SK-N-SH treated with all-trans-retinoic acid at 6 μM for 48 hours (cell line): ENCODE measurements around the gene GREB1L.

Experiments used
- ATAC-seq: fragments of 200-7000 bp; cut with Tn5 transposase; 3 replicates; pipeline ENCODE4 v1.9.1; 2020; ENCODE audit warnings: mild to moderate bottlenecking, moderate library complexity
- ARNTL ChIP-seq: fragments of 450-650 bp; formaldehyde crosslinking; IDR thresholded peaks from 2 replicates; pipeline ENCODE4 v1.5.0; 2020; ENCODE audit warnings: low read depth, mild to moderate bottlenecking, moderate library complexity, borderline replicate concordance
- CSDC2 ChIP-seq: fragments of 250-450 bp; sonication (Bioruptor Pico); IDR thresholded peaks from 2 replicates; pipeline ENCODE4 v1.5.0; 2020; ENCODE audit warnings: mild to moderate bottlenecking, moderate library complexity
- ESRRG ChIP-seq: fragments of 250-450 bp; sonication (Bioruptor Pico); IDR thresholded peaks from 2 replicates; pipeline ENCODE4 v1.6.1; 2021; ENCODE audit warnings: mild to moderate bottlenecking
- GLIS3 ChIP-seq: fragments of 250-450 bp; sonication (Bioruptor Pico); IDR thresholded peaks from 2 replicates; pipeline ENCODE4 v1.5.0; 2020; ENCODE audit warnings: mild to moderate bottlenecking, moderate library complexity
- ISL1 ChIP-seq: fragments of 250-450 bp; sonication (Bioruptor Pico); IDR thresholded peaks from 2 replicates; pipeline ENCODE4 v2.1.2; 2022; ENCODE audit warnings: mild to moderate bottlenecking, moderate library complexity
- OSR1 ChIP-seq: fragments of 250-450 bp; sonication (Bioruptor Pico); IDR thresholded peaks from 2 replicates; pipeline ENCODE4 v1.8.0; 2022; ENCODE audit warnings: moderate library complexity, mild to moderate bottlenecking, inconsistent platforms
- PPARA ChIP-seq: fragments of 250-450 bp; sonication (Bioruptor Pico); IDR thresholded peaks from 2 replicates; pipeline ENCODE4 v1.5.0; 2020; ENCODE audit warnings: mild to moderate bottlenecking, borderline replicate concordance
- RARB ChIP-seq: fragments of 250-450 bp; sonication (Bioruptor Pico); IDR thresholded peaks from 2 replicates; pipeline ENCODE4 v1.8.0; 2021; ENCODE audit warnings: mild to moderate bottlenecking, moderate library complexity
- SNAI2 ChIP-seq: fragments of 250-450 bp; sonication (Bioruptor Pico); IDR thresholded peaks from 2 replicates; pipeline ENCODE4 v1.5.0; 2020; ENCODE audit warnings: mild to moderate bottlenecking, moderate library complexity
- TCF4 ChIP-seq: fragments of 250-450 bp; sonication (Bioruptor Pico); IDR thresholded peaks from 2 replicates; pipeline ENCODE4 v1.8.0; 2021; ENCODE audit warnings: mild to moderate bottlenecking, moderate library complexity, borderline replicate concordance
- TOX ChIP-seq: fragments of 250-450 bp; sonication (Bioruptor Pico); IDR thresholded peaks from 2 replicates; pipeline ENCODE4 v1.8.0; 2021; ENCODE audit warnings: mild to moderate bottlenecking, moderate library complexity, borderline replicate concordance
- ZC3H10 ChIP-seq: fragments of 250-450 bp; sonication (Bioruptor Pico); IDR thresholded peaks from 2 replicates; pipeline ENCODE4 v1.5.1; 2021; ENCODE audit warnings: mild to moderate bottlenecking, moderate library complexity
- ZFP3 ChIP-seq: fragments of 250-450 bp; sonication (Bioruptor Pico); IDR thresholded peaks from 2 replicates; pipeline ENCODE4 v1.5.0; 2020; ENCODE audit warnings: mild to moderate bottlenecking, moderate library complexity
- ZFP30 ChIP-seq: fragments of 450-650 bp; formaldehyde crosslinking; IDR thresholded peaks from 2 replicates; pipeline ENCODE4 v1.5.0; 2022; ENCODE audit warnings: mild to moderate bottlenecking, moderate library complexity
- ZNF565 ChIP-seq: fragments of 450-650 bp; formaldehyde crosslinking; conservative IDR thresholded peaks from 2 replicates; pipeline ENCODE4 v1.5.0; 2020; ENCODE audit warnings: low read depth, mild to moderate bottlenecking, moderate library complexity
- ZNF8 ChIP-seq: fragments of 450-650 bp; formaldehyde crosslinking; IDR thresholded peaks from 2 replicates; pipeline ENCODE4 v1.5.0; 2020; ENCODE audit warnings: mild to moderate bottlenecking, moderate library complexity
- TF ChIP-seq, protein P1 (sequence below): fragments of 250-450 bp; sonication (Bioruptor Pico); IDR thresholded peaks from 2 replicates; pipeline ENCODE4 v1.5.1; 2021; ENCODE audit warnings: mild to moderate bottlenecking, moderate library complexity
- TF ChIP-seq, protein P2 (sequence below): fragments of 250-450 bp; sonication (Bioruptor Pico); IDR thresholded peaks from 2 replicates; pipeline ENCODE4 v1.8.0; 2020; ENCODE audit warnings: mild to moderate bottlenecking, moderate library complexity, borderline replicate concordance
- TF ChIP-seq, protein P3 (sequence below): fragments of 250-450 bp; sonication (Bioruptor Pico); IDR thresholded peaks from 2 replicates; pipeline ENCODE4 v1.5.1; 2020; ENCODE audit warnings: low read depth, mild to moderate bottlenecking, moderate library complexity
- TF ChIP-seq, protein P4 (sequence below): fragments of 250-450 bp; sonication (Bioruptor Pico); IDR thresholded peaks from 2 replicates; pipeline ENCODE4 v1.8.0; 2021; ENCODE audit warnings: low read depth, mild to moderate bottlenecking, moderate library complexity, borderline replicate concordance
- TF ChIP-seq, protein P5 (sequence below): fragments of 250-450 bp; sonication (Bioruptor Pico); IDR thresholded peaks from 2 replicates; pipeline ENCODE4 v1.5.0; 2020; ENCODE audit warnings: mild to moderate bottlenecking, moderate library complexity

Gene GREB1L

DNA sequence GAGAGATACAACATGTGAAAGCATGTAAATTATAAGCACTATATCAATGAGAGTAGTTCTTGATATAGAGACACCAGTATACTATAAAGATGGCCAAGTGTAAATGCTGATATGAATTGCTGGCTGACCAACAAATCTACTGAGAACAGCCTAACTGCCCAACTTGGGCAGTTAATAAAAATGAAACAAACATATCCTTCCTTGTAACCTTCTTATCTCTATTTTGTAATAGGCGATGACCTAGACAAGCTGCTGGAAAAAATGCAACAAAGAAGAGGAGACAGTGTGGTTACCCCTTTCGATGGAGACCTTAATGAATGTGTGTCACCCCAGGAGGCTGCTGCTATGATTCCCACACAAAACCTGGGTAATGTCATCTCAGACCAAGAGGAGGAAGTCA lies 209.8 kb downstream of the GREB1L start:
- TF ChIP-seq ZNF565 (no peak), SNAI2 (CRISPR knock-in tag) (no peak), ZC3H10 (no peak), PPARA (CRISPR knock-in tag) (no peak), ARNTL (CRISPR knock-in tag) (no peak), ISL1 (CRISPR knock-in tag) (no peak), CSDC2 (CRISPR knock-in tag) (no peak), TOX (no peak), ZFP30 (no peak), ZNF8 (CRISPR knock-in tag) (no peak), GLIS3 (CRISPR knock-in tag) (no peak), ESRRG (CRISPR knock-in tag) (no peak), ZFP3 (no peak), OSR1 (CRISPR knock-in tag) (no peak), RARB (CRISPR knock-in tag) (no peak)
- TF ChIP-seq, protein P1, sequence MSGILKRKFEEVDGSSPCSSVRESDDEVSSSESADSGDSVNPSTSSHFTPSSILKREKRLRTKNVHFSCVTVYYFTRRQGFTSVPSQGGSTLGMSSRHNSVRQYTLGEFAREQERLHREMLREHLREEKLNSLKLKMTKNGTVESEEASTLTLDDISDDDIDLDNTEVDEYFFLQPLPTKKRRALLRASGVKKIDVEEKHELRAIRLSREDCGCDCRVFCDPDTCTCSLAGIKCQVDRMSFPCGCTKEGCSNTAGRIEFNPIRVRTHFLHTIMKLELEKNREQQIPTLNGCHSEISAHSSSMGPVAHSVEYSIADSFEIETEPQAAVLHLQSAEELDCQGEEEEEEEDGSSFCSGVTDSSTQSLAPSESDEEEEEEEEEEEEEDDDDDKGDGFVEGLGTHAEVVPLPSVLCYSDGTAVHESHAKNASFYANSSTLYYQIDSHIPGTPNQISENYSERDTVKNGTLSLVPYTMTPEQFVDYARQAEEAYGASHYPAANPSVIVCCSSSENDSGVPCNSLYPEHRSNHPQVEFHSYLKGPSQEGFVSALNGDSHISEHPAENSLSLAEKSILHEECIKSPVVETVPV (CRISPR knock-in tag), result no peak
- TF ChIP-seq, protein P2, sequence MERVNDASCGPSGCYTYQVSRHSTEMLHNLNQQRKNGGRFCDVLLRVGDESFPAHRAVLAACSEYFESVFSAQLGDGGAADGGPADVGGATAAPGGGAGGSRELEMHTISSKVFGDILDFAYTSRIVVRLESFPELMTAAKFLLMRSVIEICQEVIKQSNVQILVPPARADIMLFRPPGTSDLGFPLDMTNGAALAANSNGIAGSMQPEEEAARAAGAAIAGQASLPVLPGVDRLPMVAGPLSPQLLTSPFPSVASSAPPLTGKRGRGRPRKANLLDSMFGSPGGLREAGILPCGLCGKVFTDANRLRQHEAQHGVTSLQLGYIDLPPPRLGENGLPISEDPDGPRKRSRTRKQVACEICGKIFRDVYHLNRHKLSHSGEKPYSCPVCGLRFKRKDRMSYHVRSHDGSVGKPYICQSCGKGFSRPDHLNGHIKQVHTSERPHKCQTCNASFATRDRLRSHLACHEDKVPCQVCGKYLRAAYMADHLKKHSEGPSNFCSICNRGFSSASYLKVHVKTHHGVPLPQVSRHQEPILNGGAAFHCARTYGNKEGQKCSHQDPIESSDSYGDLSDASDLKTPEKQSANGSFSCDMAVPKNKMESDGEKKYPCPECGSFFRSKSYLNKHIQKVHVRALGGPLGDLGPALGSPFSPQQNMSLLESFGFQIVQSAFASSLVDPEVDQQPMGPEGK (CRISPR knock-in tag), result no peak
- TF ChIP-seq, protein P3, sequence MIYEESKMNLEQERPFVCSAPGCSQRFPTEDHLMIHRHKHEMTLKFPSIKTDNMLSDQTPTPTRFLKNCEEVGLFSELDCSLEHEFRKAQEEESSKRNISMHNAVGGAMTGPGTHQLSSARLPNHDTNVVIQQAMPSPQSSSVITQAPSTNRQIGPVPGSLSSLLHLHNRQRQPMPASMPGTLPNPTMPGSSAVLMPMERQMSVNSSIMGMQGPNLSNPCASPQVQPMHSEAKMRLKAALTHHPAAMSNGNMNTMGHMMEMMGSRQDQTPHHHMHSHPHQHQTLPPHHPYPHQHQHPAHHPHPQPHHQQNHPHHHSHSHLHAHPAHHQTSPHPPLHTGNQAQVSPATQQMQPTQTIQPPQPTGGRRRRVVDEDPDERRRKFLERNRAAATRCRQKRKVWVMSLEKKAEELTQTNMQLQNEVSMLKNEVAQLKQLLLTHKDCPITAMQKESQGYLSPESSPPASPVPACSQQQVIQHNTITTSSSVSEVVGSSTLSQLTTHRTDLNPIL (CRISPR knock-in tag), result no peak
- TF ChIP-seq, protein P4, sequence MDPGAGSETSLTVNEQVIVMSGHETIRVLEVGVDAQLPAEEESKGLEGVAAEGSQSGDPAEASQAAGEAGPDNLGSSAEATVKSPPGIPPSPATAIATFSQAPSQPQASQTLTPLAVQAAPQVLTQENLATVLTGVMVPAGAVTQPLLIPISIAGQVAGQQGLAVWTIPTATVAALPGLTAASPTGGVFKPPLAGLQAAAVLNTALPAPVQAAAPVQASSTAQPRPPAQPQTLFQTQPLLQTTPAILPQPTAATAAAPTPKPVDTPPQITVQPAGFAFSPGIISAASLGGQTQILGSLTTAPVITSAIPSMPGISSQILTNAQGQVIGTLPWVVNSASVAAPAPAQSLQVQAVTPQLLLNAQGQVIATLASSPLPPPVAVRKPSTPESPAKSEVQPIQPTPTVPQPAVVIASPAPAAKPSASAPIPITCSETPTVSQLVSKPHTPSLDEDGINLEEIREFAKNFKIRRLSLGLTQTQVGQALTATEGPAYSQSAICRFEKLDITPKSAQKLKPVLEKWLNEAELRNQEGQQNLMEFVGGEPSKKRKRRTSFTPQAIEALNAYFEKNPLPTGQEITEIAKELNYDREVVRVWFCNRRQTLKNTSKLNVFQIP (CRISPR knock-in tag), result no peak
- TF ChIP-seq, protein P5, sequence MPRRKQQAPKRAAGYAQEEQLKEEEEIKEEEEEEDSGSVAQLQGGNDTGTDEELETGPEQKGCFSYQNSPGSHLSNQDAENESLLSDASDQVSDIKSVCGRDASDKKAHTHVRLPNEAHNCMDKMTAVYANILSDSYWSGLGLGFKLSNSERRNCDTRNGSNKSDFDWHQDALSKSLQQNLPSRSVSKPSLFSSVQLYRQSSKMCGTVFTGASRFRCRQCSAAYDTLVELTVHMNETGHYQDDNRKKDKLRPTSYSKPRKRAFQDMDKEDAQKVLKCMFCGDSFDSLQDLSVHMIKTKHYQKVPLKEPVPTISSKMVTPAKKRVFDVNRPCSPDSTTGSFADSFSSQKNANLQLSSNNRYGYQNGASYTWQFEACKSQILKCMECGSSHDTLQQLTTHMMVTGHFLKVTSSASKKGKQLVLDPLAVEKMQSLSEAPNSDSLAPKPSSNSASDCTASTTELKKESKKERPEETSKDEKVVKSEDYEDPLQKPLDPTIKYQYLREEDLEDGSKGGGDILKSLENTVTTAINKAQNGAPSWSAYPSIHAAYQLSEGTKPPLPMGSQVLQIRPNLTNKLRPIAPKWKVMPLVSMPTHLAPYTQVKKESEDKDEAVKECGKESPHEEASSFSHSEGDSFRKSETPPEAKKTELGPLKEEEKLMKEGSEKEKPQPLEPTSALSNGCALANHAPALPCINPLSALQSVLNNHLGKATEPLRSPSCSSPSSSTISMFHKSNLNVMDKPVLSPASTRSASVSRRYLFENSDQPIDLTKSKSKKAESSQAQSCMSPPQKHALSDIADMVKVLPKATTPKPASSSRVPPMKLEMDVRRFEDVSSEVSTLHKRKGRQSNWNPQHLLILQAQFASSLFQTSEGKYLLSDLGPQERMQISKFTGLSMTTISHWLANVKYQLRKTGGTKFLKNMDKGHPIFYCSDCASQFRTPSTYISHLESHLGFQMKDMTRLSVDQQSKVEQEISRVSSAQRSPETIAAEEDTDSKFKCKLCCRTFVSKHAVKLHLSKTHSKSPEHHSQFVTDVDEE (CRISPR knock-in tag), result no peak
- no peak for ATAC-seq

DNA sequence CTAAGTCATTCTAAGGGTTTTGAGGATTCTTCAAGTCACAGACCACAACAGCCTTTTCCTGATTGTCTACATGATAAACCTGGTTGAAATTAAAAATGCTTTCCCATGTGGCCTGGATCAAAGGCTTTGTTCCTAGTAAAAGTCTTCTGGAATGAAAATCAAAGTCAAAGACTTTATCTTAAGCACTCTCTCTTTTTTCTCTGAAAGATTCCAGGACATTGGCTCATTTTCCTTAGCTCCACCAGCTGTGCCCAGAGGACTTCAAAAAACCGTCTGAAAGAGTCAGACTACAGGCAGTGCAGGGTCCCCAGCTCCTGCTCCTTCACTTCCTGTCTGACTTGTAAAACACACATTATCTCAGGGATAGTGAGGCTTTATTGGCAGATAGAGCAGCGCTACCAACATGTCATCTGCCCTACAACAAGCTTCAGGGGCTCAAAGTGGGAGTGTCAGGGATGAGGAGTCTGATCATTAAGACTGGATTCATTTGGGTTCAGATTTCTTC lies 210.3 kb downstream of the GREB1L start:
- no peak for ATAC-seq
- TF ChIP-seq ZFP30, result no peak
- TF ChIP-seq CSDC2 (CRISPR knock-in tag), result no peak
- TF ChIP-seq ZFP3, result no peak
- no peak for TF ChIP-seq SNAI2 (CRISPR knock-in tag)
- TF ChIP-seq PPARA (CRISPR knock-in tag), result no peak
- TF ChIP-seq TCF4, result no peak
- TF ChIP-seq, protein P1 (CRISPR knock-in tag), result no peak
- TF ChIP-seq OSR1 (CRISPR knock-in tag), result no peak
- TF ChIP-seq, protein P2 (CRISPR knock-in tag), result no peak
- no peak for TF ChIP-seq RARB (CRISPR knock-in tag)
- no peak for TF ChIP-seq ARNTL (CRISPR knock-in tag)
- no peak for TF ChIP-seq GLIS3 (CRISPR knock-in tag)
- no peak for TF ChIP-seq ZNF565
- TF ChIP-seq, all 23 proteins: peak for 0
